Measurements from ENCODE around the gene SZRD1.

SZRD1 gene

DNA sequence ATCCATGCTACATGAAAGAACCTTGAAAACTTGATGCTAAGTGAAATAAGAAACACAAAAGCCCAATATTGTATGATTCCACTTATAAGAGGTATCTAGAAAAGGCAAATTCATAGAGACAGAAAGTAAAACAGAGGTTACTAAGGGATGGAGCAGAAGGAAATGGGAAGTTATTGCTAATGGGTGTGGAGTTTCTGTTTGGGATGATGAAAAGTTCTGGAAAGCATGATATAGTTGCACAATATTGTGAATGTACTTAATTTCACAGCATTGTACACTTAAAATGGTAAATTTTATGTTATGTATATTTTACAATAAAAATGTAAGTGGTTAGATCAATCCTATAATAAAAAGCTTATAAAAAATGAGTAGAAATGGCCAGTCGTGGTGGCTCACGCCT lies 71.9 kb downstream of the SZRD1 start:
- DNase-seq (ENCODE audit: low read depth in 2 of 2) = no peak

DNA sequence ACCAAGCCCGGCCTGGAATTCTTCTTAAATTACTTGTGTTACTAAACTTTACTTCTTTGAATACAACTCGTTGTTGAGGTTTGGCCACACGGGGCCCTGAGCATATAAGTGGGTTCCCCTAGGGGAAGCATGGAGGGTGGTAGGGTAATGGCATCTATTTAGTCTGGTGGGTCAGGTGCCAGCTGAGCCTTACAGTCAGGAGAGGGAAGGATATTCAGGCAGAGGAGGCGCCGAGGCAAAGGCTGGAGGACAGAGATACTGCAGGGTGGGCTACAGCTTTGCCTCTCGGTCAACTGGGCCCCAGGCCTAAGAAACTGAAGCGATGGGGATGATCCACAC lies 73.1 kb downstream of the SZRD1 start:
- DNase-seq (ENCODE audit: low read depth in 2 of 2) = peak in 1 of 2 donors; percentile 4

DNA sequence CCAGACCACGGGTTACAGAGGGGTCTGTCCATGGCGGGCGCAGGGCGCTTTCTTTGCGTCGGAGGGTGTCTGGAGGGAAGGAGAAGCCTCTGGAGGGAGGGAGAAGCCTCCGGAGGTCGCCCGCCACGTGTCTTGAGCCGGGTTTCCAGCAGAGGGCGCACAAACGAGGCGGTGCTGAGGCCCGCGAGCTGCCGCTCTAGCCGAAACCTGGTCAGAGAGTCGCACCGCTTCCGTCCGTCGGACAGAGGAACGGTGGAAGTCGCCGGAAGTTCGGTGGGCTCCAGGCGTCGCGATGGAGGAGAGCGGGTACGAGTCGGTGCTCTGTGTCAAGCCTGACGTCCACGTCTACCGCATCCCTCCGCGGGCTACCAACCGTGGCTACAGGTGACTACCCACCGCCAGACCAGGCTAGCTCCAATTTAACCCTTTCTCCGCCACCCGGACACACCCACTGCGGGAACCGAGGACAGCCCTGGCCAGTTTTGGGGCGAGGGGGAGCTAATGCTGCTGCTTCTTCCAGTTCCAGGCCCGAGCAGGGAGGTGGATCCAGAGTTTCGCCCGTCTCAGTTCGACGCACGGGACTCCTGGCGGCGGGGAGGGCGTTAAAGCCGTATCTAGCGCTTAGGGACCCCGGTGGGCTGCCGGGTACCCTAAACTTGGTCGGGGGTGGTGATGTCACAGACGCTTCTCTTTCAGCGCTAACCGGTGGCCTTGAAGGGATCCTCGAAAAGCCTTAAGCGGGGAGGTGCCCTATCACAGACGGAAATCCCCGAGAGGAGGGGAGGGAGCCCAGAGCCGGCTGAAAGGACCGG lies 73.6 kb downstream of the SZRD1 start, which contains the start of gene NECAP2:
Gene NECAP2, plus strand, starts transcription at position 255 of the 812 bp plus-strand sequence. Its CDS starts 38 bp downstream, at position 293.
- peak; percentile 86 to 96 for DNase-seq (ENCODE audit: low read depth in 2 of 2)

DNA sequence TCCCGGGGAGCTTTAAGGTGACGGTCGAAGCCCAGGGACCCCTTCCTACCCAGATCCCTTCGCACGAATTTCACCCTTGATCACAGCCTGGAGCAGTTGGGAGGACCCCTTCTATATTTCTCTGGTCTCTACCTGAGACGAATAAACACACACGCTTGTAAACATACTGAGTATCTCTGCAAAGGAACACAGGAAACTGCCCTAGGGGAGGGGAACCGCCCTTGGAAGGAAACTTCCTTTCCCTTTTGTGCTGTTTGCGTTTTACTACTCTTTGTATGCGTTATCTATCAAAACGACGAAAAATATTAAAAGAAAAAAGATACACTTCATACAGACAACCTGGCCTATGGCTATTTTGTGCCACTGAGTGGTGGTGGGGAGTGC lies 74.2 kb downstream of the SZRD1 start:
- DNase-seq (ENCODE audit: low read depth in 2 of 2) = no peak

DNA sequence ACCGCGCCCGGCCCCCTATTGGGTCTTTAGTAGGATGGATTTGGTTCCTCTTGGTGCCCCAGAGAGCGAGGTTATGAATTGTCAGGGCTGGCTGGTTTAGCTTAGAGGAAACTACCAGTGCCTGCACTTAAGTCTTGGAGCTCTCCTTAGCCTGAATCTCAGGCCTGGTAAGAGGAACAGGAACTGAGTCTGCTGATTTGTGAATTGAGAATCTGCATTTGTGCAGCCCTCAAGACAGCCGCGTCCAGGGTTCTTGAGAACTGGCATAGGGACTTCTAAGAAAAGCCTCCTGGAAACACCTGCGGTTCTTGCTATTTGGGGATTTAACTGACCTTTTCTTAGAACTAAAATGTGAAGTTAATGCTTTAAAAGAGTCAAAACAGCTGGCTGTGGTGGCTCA lies 75.2 kb downstream of the SZRD1 start:
- DNase-seq (ENCODE audit: low read depth in 2 of 2) = no peak

DNA sequence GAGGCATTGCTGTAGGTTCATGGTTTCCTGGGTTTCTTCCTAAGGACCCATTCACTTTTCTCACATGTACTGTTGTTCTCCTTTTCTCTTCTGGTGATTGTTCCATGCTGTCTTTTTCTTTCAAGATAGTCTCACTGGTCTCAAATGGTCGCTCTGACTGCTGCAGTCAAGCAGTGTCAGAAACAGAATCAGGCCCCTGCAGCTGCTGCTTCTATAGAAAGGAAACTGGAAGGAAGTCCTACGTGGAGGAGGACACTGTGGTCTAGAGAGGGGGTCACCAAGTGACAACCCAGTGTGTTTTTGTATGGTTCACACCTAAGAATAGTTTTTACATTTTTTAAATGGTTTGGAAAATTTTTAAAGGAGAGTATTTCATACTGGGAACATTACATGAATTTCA lies 75.9 kb downstream of the SZRD1 start:
- DNase-seq (ENCODE audit: low read depth in 2 of 2) = no peak

DNA sequence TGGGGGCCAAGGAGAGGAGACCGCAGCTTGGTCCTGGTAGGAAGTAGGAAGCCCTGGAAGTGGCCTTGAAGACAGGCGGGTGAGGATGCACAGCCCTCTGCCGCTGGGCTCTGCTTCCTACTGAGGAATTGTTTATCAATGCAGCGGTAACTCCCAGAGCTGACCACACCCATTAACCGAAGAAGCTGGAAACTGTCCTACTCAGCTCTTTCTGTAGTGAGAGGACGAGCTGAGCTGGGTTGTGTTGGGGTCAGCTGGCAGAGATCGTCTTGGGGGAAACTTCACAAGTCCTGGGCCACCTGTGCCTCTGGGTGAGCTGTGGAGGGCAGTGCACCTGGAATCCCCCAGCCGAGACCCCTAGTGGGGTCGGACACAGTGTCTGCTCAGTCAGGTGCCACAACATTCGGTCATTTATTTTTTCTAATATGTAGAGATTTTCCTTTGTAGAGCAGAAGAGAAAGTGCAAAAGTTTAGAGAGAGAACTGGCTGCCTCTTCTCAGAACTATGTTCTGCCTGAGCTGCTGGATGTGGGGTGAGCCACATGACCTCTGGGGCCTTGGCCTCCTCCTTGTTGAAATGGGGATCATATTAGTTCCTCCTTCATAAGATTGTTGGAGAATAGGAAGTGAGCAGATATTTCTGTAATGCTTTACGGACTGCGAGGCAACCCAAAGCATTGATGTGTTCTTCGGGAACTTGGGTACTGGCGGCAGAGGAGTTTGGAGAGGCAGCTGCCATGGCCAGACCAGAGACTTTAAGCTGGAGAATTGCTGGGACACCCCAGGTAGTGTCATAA lies 77.1 kb downstream of the SZRD1 start:
- no peak for DNase-seq (ENCODE audit: low read depth in 2 of 2)

DNA sequence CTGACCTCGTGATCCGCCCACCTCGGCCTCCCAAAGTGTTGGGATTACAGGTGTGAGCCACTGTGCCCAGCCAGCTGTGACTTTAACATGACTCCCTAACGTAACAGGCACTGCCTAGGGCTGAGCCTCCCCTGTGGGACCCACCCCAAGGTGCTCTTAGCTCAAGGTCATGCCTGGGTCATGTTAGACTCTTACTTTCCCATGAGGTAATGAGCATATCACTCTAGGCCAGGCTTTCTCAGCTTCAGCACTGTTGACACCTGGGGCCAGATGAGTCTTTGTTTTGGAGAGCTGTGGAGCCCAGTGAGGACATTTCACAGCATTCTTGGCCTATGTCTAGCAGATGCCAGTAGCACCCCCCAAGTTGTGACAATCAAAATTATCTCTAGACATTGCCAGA lies 78.0 kb downstream of the SZRD1 start:
- no peak for DNase-seq (ENCODE audit: low read depth in 2 of 2)

DNA sequence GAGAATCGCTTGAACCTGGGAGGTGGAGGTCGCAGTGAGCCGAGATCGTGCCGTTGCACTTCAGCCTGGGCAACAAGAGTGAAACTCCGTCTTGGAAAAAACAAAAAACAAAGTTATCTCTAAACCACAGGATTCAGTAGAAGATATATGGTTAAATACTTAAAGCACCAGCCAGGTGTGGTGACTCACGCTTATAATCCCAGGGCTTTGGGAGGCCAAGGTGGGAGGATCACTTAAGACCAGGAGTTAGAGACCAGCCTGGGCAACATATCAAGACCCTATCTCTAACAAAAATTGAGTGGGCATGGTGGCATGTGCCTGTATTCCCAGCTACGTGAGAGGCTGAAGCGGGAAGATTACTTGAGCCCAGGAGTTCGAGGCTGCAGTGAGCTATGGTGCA lies 79.1 kb downstream of the SZRD1 start:
- no peak for DNase-seq (ENCODE audit: low read depth in 2 of 2)

DNA sequence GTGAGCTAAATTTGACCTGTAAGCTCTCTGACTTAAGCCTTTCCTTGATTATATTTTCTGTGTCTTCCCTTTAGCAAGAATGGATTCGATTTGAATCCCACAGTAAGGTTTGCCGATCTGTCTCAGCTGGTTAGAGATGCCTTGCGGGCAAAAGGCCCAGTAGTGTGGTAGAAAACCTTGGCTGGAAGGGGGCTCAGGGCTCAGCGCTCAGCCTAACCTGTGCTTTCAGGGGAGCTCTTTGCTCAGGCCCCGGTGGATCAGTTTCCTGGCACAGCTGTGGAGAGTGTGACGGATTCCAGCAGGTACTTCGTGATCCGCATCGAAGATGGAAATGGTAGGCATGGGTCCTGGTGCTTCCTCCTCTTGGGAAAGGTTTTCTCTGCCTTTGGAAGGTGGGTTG lies 80.6 kb downstream of the SZRD1 start:
- DNase-seq (ENCODE audit: low read depth in 2 of 2) = no peak

Data from stimulated activated CD4-positive, alpha-beta T cell treated with anti-CD3 and anti-CD28 coated beads, Interleukin-15, amount 100 ng/mL, for 48 hours (primary cell).